A673 (cell line): ENCODE data around the gene ZNF580. TPM values are rescaled to one million over a fixed set of nuclear protein-coding genes. Genes with fewer than 3 reads are reported as not detected.
A peak's percentile ranks its signal among the peaks of the same experiment; 100 is the strongest.

Experiments
- BruUV-seq: library from RNA; stranded (reverse); fragments of 400-500 nt; replicated peaks from 2 replicates; lab custom pipeline; 2021; lab: Mats Ljungman, UMichigan
- CTCF ChIA-PET: fragments of 300-600 bp; sonication (Branson Sonifier 250); formaldehyde crosslinking; loops from one replicate; lab custom pipeline; 2022; ENCODE audit warnings: antibody characterized with exemption; lab: Charles Lee
- POLR2A ChIA-PET: fragments of 300-600 bp; sonication (Branson Sonifier 250); formaldehyde crosslinking; loops from one replicate; lab custom pipeline; 2022; ENCODE audit warnings: antibody characterized with exemption; ENCODE audit not compliant: low non-redundant PET; lab: Charles Lee
- DNase-seq: peaks from one replicate; pipeline ENCODE4 v3.0.0-alpha.2; 2015; ENCODE audit warnings: low spot score
- H3K27ac ChIP-seq: fragments of 200-600 bp; sonication (generic); 2 replicates; pipeline ENCODE4 v1.5.1; 2016; ENCODE audit warnings: mixed run types, low read depth, mild to moderate bottlenecking, mixed read lengths, antibody characterized with exemption, low read length; ENCODE audit not compliant: poor library complexity, severe bottlenecking
- H3K27me3 ChIP-seq: fragments of 200-600 bp; sonication (generic); replicated peaks from 2 replicates; pipeline ENCODE4 v1.6.1; 2017; ENCODE audit warnings: mixed run types, low read depth, mild to moderate bottlenecking, mixed read lengths, antibody characterized with exemption, low read length; ENCODE audit not compliant: insufficient read depth, poor library complexity
- H3K36me3 ChIP-seq: fragments of 200-600 bp; sonication (generic); 2 replicates; pipeline ENCODE4 v1.6.1; 2016; ENCODE audit warnings: mixed run types, mild to moderate bottlenecking, mixed read lengths, antibody characterized with exemption, low read length; ENCODE audit not compliant: insufficient read depth, poor library complexity, severe bottlenecking
- H3K4me1 ChIP-seq: fragments of 200-600 bp; sonication (generic); 2 replicates; pipeline ENCODE4 v1.6.1; 2017; ENCODE audit warnings: mixed run types, mild to moderate bottlenecking, mixed read lengths, antibody characterized with exemption, low read length; ENCODE audit not compliant: insufficient read depth, poor library complexity, severe bottlenecking
- H3K4me3 ChIP-seq: fragments of 200-600 bp; sonication (generic); 2 replicates; pipeline ENCODE4 v1.5.1; 2016; ENCODE audit warnings: low read depth, mixed run types, mild to moderate bottlenecking, mixed read lengths, low read length; ENCODE audit not compliant: poor library complexity, severe bottlenecking
- H3K9me3 ChIP-seq: fragments of 200-600 bp; sonication (generic); 2 replicates; pipeline ENCODE4 v1.6.1; 2016; ENCODE audit warnings: mixed run types, low read depth, mild to moderate bottlenecking, mixed read lengths, antibody characterized with exemption, low read length; ENCODE audit not compliant: poor library complexity, severe bottlenecking
- CTCF ChIP-seq: fragments of 300-800, 200-600 bp; sonication (generic); conservative IDR thresholded peaks from 2 replicates; pipeline ENCODE4 v1.5.1; 2017; ENCODE audit warnings: low read depth, mild to moderate bottlenecking, antibody characterized with exemption, low read length, moderate library complexity, mixed read lengths
- EZH2 ChIP-seq: fragments of 200-600 bp; sonication (generic); IDR thresholded peaks from 2 replicates; pipeline ENCODE4 v1.6.1; 2017; ENCODE audit warnings: borderline replicate concordance, low read depth, mild to moderate bottlenecking, mixed read lengths, antibody characterized with exemption, low read length; ENCODE audit not compliant: poor library complexity, severe bottlenecking
- intact Hi-C: fragments of 100-400 bp; cut with micrococcal nuclease; formaldehyde crosslinking; loops from one replicate; pipeline ENCODE4 v1.10.0; 2022; ENCODE audit not compliant: unreplicated experiment
- total RNA-seq: library from RNA; stranded (reverse); gene quantifications from 2 replicates; pipeline ENCODE4 v1.2.3, GENCODE V29; 2021

Gene ZNF580
- total RNA-seq, 1 experiment from 2014 or later = 49.1 TPM

- CTCF ChIA-PET = no interaction called here
- Histone ChIP-seq H3K4me3 (no peak overlapping the region), H3K27ac (no peak overlapping the region), H3K9me3 (no peaks in the 10 kb centered on the region), H3K36me3 (peaks cover 27% of the 10 kb centered on the region), H3K27me3 (no peaks in the 10 kb centered on the region), H3K4me1 (peaks cover 16% of the 10 kb centered on the region)
- POLR2A ChIA-PET = no interaction called here
- no TSS peak for BruUV-seq
- DNase-seq = no peak
- TF ChIP-seq CTCF (no peak), EZH2 (no peak)
- intact Hi-C loops = no loop called here
These were observed 43.3 kb upstream of the ZNF580 start for GRCh38 chr19:55597501-55597921.

GRCh38 chr19:55598034-55598433 is 42.8 kb upstream of the ZNF580 start:
- BruUV-seq = no TSS peak
- Histone ChIP-seq H3K4me3 (no peak overlapping the region), H3K9me3 (no peaks in the 10 kb centered on the region), H3K4me1 (peaks cover 16% of the 10 kb centered on the region), H3K27me3 (no peaks in the 10 kb centered on the region), H3K36me3 (peaks cover 27% of the 10 kb centered on the region), H3K27ac (peak overlapping the region; percentile 32)
- DNase-seq = no peak
- TF ChIP-seq EZH2 (no peak), CTCF (no peak)
- intact Hi-C loops = no loop called here
- POLR2A ChIA-PET = no interaction called here
- CTCF ChIA-PET = no interaction called here

GRCh38 chr19:55598719-55599467 is 41.9 kb upstream of the ZNF580 start:
- Histone ChIP-seq H3K27me3 (no peaks in the 10 kb centered on the region), H3K4me3 (peak overlapping the region; percentile 66), H3K27ac (peak overlapping the region; percentile 100), H3K36me3 (peaks cover 27% of the 10 kb centered on the region), H3K4me1 (peaks cover 16% of the 10 kb centered on the region), H3K9me3 (no peaks in the 10 kb centered on the region)
- no TSS peak for BruUV-seq
- intact Hi-C loops = no loop called here
- peak; percentile 98 for DNase-seq
- POLR2A ChIA-PET = interaction anchor here (0.6 kb wide), 3 partner anchors 17 to 251 kb away, joined by 3 to 4 read pairs (median 3); partner anchors contain the start of gene ZNF579
- CTCF ChIA-PET = interaction anchor here (0.5 to 1.2 kb wide), 3 partner anchors 11 to 84 kb away, joined by 3 to 5 read pairs (median 4); no protein-coding TSS in a partner anchor
- TF ChIP-seq EZH2 (no peak), CTCF (no peak)
